ENCODE data around the gene TMEM169. TPM values are rescaled to one million over a fixed set of nuclear protein-coding genes. Genes with fewer than 3 reads are reported as not detected.

Gene TMEM169
- polyA plus RNA-seq, 1 experiment = 0.16 TPM

GRCh38 chr2:216126943-216127342 is 45.2 kb downstream of the TMEM169 start:
- Histone ChIP-seq H3K27me3 (ENCODE audit: control insufficient read depth, insufficient read depth, low read length) (no peaks in the 10 kb centered on the region), H3K9me3 (ENCODE audit: control insufficient read depth, insufficient read depth, low read length) (no peaks in the 10 kb centered on the region), H3K4me3 (ENCODE audit: low read depth, low read length) (no peak overlapping the region), H3K27ac (ENCODE audit: low read depth, low read length) (no peak overlapping the region)
- ChIA-PET CTCF (interaction anchor here (1.1 to 4.5 kb wide), 2 partner anchors 12 to 13 kb away, joined by 5 to 28 read pairs; no protein-coding TSS in a partner anchor), POLR2A (no interaction called here)
- no peak for DNase-seq (ENCODE audit: low read depth, low spot score)
- TF ChIP-seq CTCF (IDR thresholded peaks at IDR 0.05; ENCODE audit: low read depth, low read length) = no peak

GRCh38 chr2:216130346-216130971 is 48.7 kb downstream of the TMEM169 start:
- H3K27ac ChIP-seq (ENCODE audit: low read depth, low read length) = no peak overlapping the region
- no peaks in the 10 kb centered on the region for H3K9me3 ChIP-seq (ENCODE audit: control insufficient read depth, insufficient read depth, low read length)
- TF ChIP-seq CTCF (IDR thresholded peaks at IDR 0.05; ENCODE audit: low read depth, low read length) = peak; percentile 21; the same call in 1 of the 2 replicates
- no peaks in the 10 kb centered on the region for H3K27me3 ChIP-seq (ENCODE audit: control insufficient read depth, insufficient read depth, low read length)
- POLR2A ChIA-PET = no interaction called here
- H3K4me3 ChIP-seq (ENCODE audit: low read depth, low read length) = no peak overlapping the region
- CTCF ChIA-PET = interaction anchor here (0.7 to 2.2 kb wide), 4 partner anchors 16 to 378 kb away, joined by 3 to 12 read pairs (median 4); no protein-coding TSS in a partner anchor
- no peak for DNase-seq (ENCODE audit: low read depth, low spot score)

- DNase-seq (ENCODE audit: low read depth, low spot score) = no peak
- no peak overlapping the region for H3K27ac ChIP-seq (ENCODE audit: low read depth, low read length)
- POLR2A ChIA-PET = no interaction called here
- CTCF ChIA-PET = interaction anchor here (1.0 to 2.2 kb wide), 3 partner anchors 17 to 64 kb away, joined by 3 to 12 read pairs (median 4); no protein-coding TSS in a partner anchor
- H3K9me3 ChIP-seq (ENCODE audit: control insufficient read depth, insufficient read depth, low read length) = no peaks in the 10 kb centered on the region
- no peak for TF ChIP-seq CTCF (IDR thresholded peaks at IDR 0.05; ENCODE audit: low read depth, low read length)
- no peaks in the 10 kb centered on the region for H3K27me3 ChIP-seq (ENCODE audit: control insufficient read depth, insufficient read depth, low read length)
- H3K4me3 ChIP-seq (ENCODE audit: low read depth, low read length) = no peak overlapping the region
Measured at GRCh38 chr2:216131175-216131926, 49.6 kb downstream of the TMEM169 start.

GRCh38 chr2:216132585-216132984 is 50.9 kb downstream of the TMEM169 start:
- H3K27me3 ChIP-seq (ENCODE audit: control insufficient read depth, insufficient read depth, low read length) = no peaks in the 10 kb centered on the region
- TF ChIP-seq CTCF (IDR thresholded peaks at IDR 0.05; ENCODE audit: low read depth, low read length) = no peak
- no peak overlapping the region for H3K4me3 ChIP-seq (ENCODE audit: low read depth, low read length)
- ChIA-PET CTCF (interaction anchor here (1.3 to 1.5 kb wide), 2 partner anchors 18 to 384 kb away, joined by 3 to 4 read pairs; no protein-coding TSS in a partner anchor), POLR2A (no interaction called here)
- no peak overlapping the region for H3K27ac ChIP-seq (ENCODE audit: low read depth, low read length)
- no peak for DNase-seq (ENCODE audit: low read depth, low spot score)
- H3K9me3 ChIP-seq (ENCODE audit: control insufficient read depth, insufficient read depth, low read length) = no peaks in the 10 kb centered on the region

- ChIA-PET CTCF (interaction anchor here (1.1 to 1.5 kb wide), 3 partner anchors 19 to 383 kb away, joined by 3 to 5 read pairs (median 4); no protein-coding TSS in a partner anchor), POLR2A (no interaction called here)
- no peak overlapping the region for H3K4me3 ChIP-seq (ENCODE audit: low read depth, low read length)
- no peak for DNase-seq (ENCODE audit: low read depth, low spot score)
- no peaks in the 10 kb centered on the region for H3K27me3 ChIP-seq (ENCODE audit: control insufficient read depth, insufficient read depth, low read length)
- H3K27ac ChIP-seq (ENCODE audit: low read depth, low read length) = no peak overlapping the region
- no peaks in the 10 kb centered on the region for H3K9me3 ChIP-seq (ENCODE audit: control insufficient read depth, insufficient read depth, low read length)
- no peak for TF ChIP-seq CTCF (IDR thresholded peaks at IDR 0.05; ENCODE audit: low read depth, low read length)
Measured at GRCh38 chr2:216133397-216133796, 51.7 kb downstream of the TMEM169 start.

Data from AG04450 (cell line).